GM23338 (cell line): ENCODE data around the gene LCNL1. TPM values are rescaled to one million over a fixed set of nuclear protein-coding genes. Genes with fewer than 3 reads are reported as not detected.

Experiments used
- ATAC-seq: fragments of 200-7000 bp; cut with Tn5 transposase; 3 replicates; pipeline ENCODE4 v1.9.1; 2020
- DNase-seq: peaks from one replicate; pipeline ENCODE4 v3.0.0-alpha.2; 2015; ENCODE audit warnings: low spot score
- H2AFZ ChIP-seq: fragments of 200-600 bp; sonication (generic); 2 replicates; pipeline ENCODE4 v1.8.0; 2016; ENCODE audit warnings: antibody characterized with exemption, mild to moderate bottlenecking, moderate library complexity
- H3F3A ChIP-seq: fragments of 200-600 bp; sonication (generic); replicated peaks from 2 replicates; pipeline ENCODE4 v1.8.0; 2017; ENCODE audit warnings: antibody characterized with exemption, mixed run types, low read depth
- H3K27ac ChIP-seq: fragments of 200-600 bp; sonication (generic); 2 replicates; pipeline ENCODE4 v1.6.1; 2016; ENCODE audit warnings: low read depth
- H3K27me3 ChIP-seq: fragments of 200-600 bp; sonication (generic); 2 replicates; pipeline ENCODE4 v1.8.0; 2016; ENCODE audit warnings: mild to moderate bottlenecking, mixed run types, moderate library complexity; ENCODE audit not compliant: insufficient read depth
- H3K36me3 ChIP-seq: fragments of 200-600 bp; sonication (generic); 2 replicates; pipeline ENCODE4 v1.8.0; 2016; ENCODE audit warnings: mild to moderate bottlenecking; ENCODE audit not compliant: insufficient read depth
- H3K4me1 ChIP-seq: fragments of 200-600 bp; sonication (generic); 2 replicates; pipeline ENCODE4 v1.8.0; 2016; ENCODE audit warnings: mild to moderate bottlenecking, moderate library complexity; ENCODE audit not compliant: insufficient read depth
- H3K4me2 ChIP-seq: fragments of 200-600 bp; sonication (generic); 2 replicates; pipeline ENCODE4 v1.7.1; 2017; ENCODE audit warnings: mixed run types
- H3K4me3 ChIP-seq: fragments of 200-600 bp; sonication (generic); 2 replicates; pipeline ENCODE4 v1.6.1; 2016; ENCODE audit warnings: mixed run types
- H3K79me2 ChIP-seq: fragments of 200-600 bp; sonication (generic); replicated peaks from 2 replicates; pipeline ENCODE4 v1.8.0; 2017; ENCODE audit warnings: mild to moderate bottlenecking; ENCODE audit not compliant: insufficient read depth
- H3K9me2 ChIP-seq: fragments of 200-600 bp; sonication (generic); 2 replicates; pipeline ENCODE4 v1.8.0; 2017; ENCODE audit not compliant: insufficient read depth
- H4K20me1 ChIP-seq: fragments of 200-600 bp; sonication (generic); replicated peaks from 2 replicates; pipeline ENCODE4 v1.8.0; 2017; ENCODE audit warnings: mild to moderate bottlenecking; ENCODE audit not compliant: insufficient read depth
- H3K27ac Mint-ChIP-seq: 2 replicates; pipeline ENCODE4 v1.8.0; 2020; ENCODE audit warnings: inconsistent platforms, mild to moderate bottlenecking, moderate library complexity, mixed read lengths
- H3K27me3 Mint-ChIP-seq: 3 replicates; pipeline ENCODE4 v1.8.0; 2022; ENCODE audit warnings: low read depth, mild to moderate bottlenecking, moderate library complexity, mixed read lengths, inconsistent platforms; ENCODE audit not compliant: insufficient read depth, poor library complexity
- H3K36me3 Mint-ChIP-seq: 3 replicates; pipeline ENCODE4 v1.8.0; 2021; ENCODE audit warnings: low read depth, mild to moderate bottlenecking, inconsistent platforms, moderate library complexity, mixed read lengths
- H3K4me1 Mint-ChIP-seq: 3 replicates; pipeline ENCODE4 v1.8.0; 2020; ENCODE audit warnings: mild to moderate bottlenecking, inconsistent platforms, mixed read lengths
- H3K4me3 Mint-ChIP-seq: 3 replicates; pipeline ENCODE4 v1.8.0; 2021; ENCODE audit warnings: moderate library complexity, mild to moderate bottlenecking, inconsistent platforms, mixed read lengths
- H3K9me3 Mint-ChIP-seq: 3 replicates; pipeline ENCODE4 v1.8.0; 2020; ENCODE audit warnings: moderate library complexity, mild to moderate bottlenecking, inconsistent platforms, mixed read lengths
- CREB1 ChIP-seq: fragments of 250-450 bp; sonication (Bioruptor Pico); IDR thresholded peaks from 2 replicates; pipeline ENCODE4 v1.5.0; 2020; ENCODE audit warnings: low read depth, mild to moderate bottlenecking, moderate library complexity
- CTCF ChIP-seq, 2 experiments: fragments of 200-600 bp in 1 of 2; sonication (generic) in 1 of 2; conservative IDR thresholded peaks; 2 replicates each; pipeline versions ENCODE4 v1.5.1 to v1.6.1; 2016 to 2017; ENCODE audit warnings: antibody characterized with exemption in 2 of 2, low read depth in 2 of 2, mild to moderate bottlenecking in 2 of 2, moderate library complexity in 1 of 2
- ETS1 ChIP-seq: IDR thresholded peaks from 2 replicates; pipeline ENCODE4 v1.6.1; 2016; ENCODE audit warnings: antibody characterized with exemption
- EZH2 ChIP-seq: fragments of 200-600 bp; sonication (generic); IDR thresholded peaks from one replicate; pipeline ENCODE4 v1.8.0; 2017; ENCODE audit warnings: antibody characterized with exemption, mild to moderate bottlenecking, low read depth; ENCODE audit not compliant: unreplicated experiment
- EZH2phosphoT487 ChIP-seq: fragments of 200-600 bp; sonication (generic); IDR thresholded peaks from one replicate; pipeline ENCODE4 v1.8.1; 2018; ENCODE audit warnings: antibody characterized with exemption; ENCODE audit not compliant: unreplicated experiment
- JUNB ChIP-seq: IDR thresholded peaks from one replicate; pipeline ENCODE4 v1.6.1; 2016; ENCODE audit warnings: antibody characterized with exemption; ENCODE audit not compliant: unreplicated experiment
- NANOG ChIP-seq: IDR thresholded peaks from 2 replicates; pipeline ENCODE4 v1.6.1; 2016; ENCODE audit warnings: antibody characterized with exemption, borderline replicate concordance
- POLR2AphosphoS5 ChIP-seq: IDR thresholded peaks from 2 replicates; pipeline ENCODE4 v1.6.1; 2016; ENCODE audit warnings: antibody characterized with exemption, low read depth
- REST ChIP-seq: IDR thresholded peaks from one replicate; pipeline ENCODE4 v1.6.1; 2018; ENCODE audit warnings: antibody characterized with exemption; ENCODE audit not compliant: unreplicated experiment
- STAT1 ChIP-seq: IDR thresholded peaks from one replicate; pipeline ENCODE4 v1.6.1; 2016; ENCODE audit warnings: antibody characterized with exemption; ENCODE audit not compliant: unreplicated experiment
- ZNF114 ChIP-seq: fragments of 250-450 bp; sonication (Bioruptor Pico); IDR thresholded peaks from 2 replicates; pipeline ENCODE4 v1.5.0; 2020; ENCODE audit warnings: mild to moderate bottlenecking, moderate library complexity
- ZNF331 ChIP-seq: fragments of 250-450 bp; sonication (Bioruptor Pico); IDR thresholded peaks from 2 replicates; pipeline ENCODE4 v1.5.0; 2020; ENCODE audit warnings: low read depth, mild to moderate bottlenecking, moderate library complexity
- ZNF462 ChIP-seq: fragments of 250-450 bp; sonication (Bioruptor Pico); IDR thresholded peaks from 2 replicates; pipeline ENCODE4 v1.5.0; 2020; ENCODE audit warnings: mild to moderate bottlenecking, moderate library complexity
- polyA plus RNA-seq: library from polyadenylated mRNA; unstranded; fragments of >200 nt; fragmentation: Nextera tagmentation; extraction: Ambion mirVana; gene quantifications from 2 replicates; pipeline ENCODE4 v1.2.1, GENCODE V29; 2016
- total RNA-seq: library from RNA; depleted of rRNA; stranded (reverse); fragments of >200 nt; shearing (Covaris generic); gene quantifications from 2 replicates; pipeline ENCODE4 v1.2.3, GENCODE V29; 2014

LCNL1 gene
- total and polyA plus RNA-seq, 2 experiments from 2014 or later = 0.11 TPM; not detected in 1

GRCh38 chr9:136960212-136960937 lies 22.4 kb upstream of the LCNL1 start:
- no peaks in the 10 kb centered on the region; the same call in 2 of the 3 replicates for H3K4me1 Mint-ChIP-seq
- no peak overlapping the region; the same call in 1 of the 2 replicates for H3K27ac Mint-ChIP-seq
- TF ChIP-seq JUNB = no peak
- no peak for TF ChIP-seq POLR2AphosphoS5
- TF ChIP-seq STAT1 = no peak
- TF ChIP-seq REST = no peak
- TF ChIP-seq ZNF331 (CRISPR knock-in tag) = no peak
- TF ChIP-seq CREB1 (CRISPR knock-in tag) = no peak
- TF ChIP-seq ZNF114 (CRISPR knock-in tag) = no peak
- TF ChIP-seq EZH2 = no peak
- TF ChIP-seq CTCF (conservative IDR thresholded peaks at IDR 0.05; ENCODE audit: low read depth in 2 of 2) = no peak
- no peak for TF ChIP-seq NANOG
- TF ChIP-seq EZH2phosphoT487 = no peak
- no peak for TF ChIP-seq ZNF462 (CRISPR knock-in tag)
- TF ChIP-seq ETS1 = no peak
- Histone ChIP-seq H3K4me3 (no peak overlapping the region), H3K36me3 (no peaks in the 10 kb centered on the region), H3K4me2 (no peak overlapping the region), H3K27me3 (no peaks in the 10 kb centered on the region), H3K9me2 (0 out of 2 replicates have a peak, but pooled peaks cover 6% of the 10 kb centered on the region), H3K79me2 (no peaks in the 10 kb centered on the region), H3F3A (no peaks in the 10 kb centered on the region), H2AFZ (no peak overlapping the region), H4K20me1 (no peaks in the 10 kb centered on the region), H3K4me1 (no peaks in the 10 kb centered on the region), H3K27ac (no peak overlapping the region)
- H3K4me3 Mint-ChIP-seq = no peak overlapping the region
- DNase-seq (no peak), ATAC-seq (no peak)
- peaks cover 4% of the 10 kb centered on the region for H3K27me3 Mint-ChIP-seq
- peaks cover 4% of the 10 kb centered on the region; the same call in 2 of the 3 replicates for H3K9me3 Mint-ChIP-seq
- no peaks in the 10 kb centered on the region; the same call in 2 of the 3 replicates for H3K36me3 Mint-ChIP-seq
